ENCODE results near the gene ZG16. TPM values are rescaled to one million over a fixed set of nuclear protein-coding genes. Genes with fewer than 3 reads are reported as not detected.
"Not testable (repeated sequence)": the region's sequence is repeated elsewhere in the genome, so short reads cannot be mapped to it uniquely, and the experiment has no call there.

The ZG16 gene
- total RNA-seq, 1 donor from 2014 or later = not detected

GRCh38 chr16:29774730-29775129 is 3.3 kb upstream of the ZG16 start:
- intact Hi-C loops (cut with DNase I) = no loop called here
- H3K27me3 ChIP-seq (ENCODE audit: low read depth) = no peaks in the 10 kb centered on the region
- H3K9me3 ChIP-seq = no peaks in the 10 kb centered on the region
- H3K36me3 ChIP-seq = no peaks in the 10 kb centered on the region
- TF ChIP-seq CTCF (IDR thresholded peaks at IDR 0.05) = no peak
- DNase-seq = no peak
- ATAC-seq = no peak
- H3K4me1 ChIP-seq = no peaks in the 10 kb centered on the region
- no peak overlapping the region for H3K4me3 ChIP-seq
- no peak overlapping the region for H3K27ac ChIP-seq

GRCh38 chr16:29775742-29776408 is 2.2 kb upstream of the ZG16 start:
- TF ChIP-seq CTCF (IDR thresholded peaks at IDR 0.05) = no peak
- Histone ChIP-seq H3K4me1 (no peaks in the 10 kb centered on the region), H3K36me3 (no peaks in the 10 kb centered on the region), H3K27me3 (ENCODE audit: low read depth) (no peaks in the 10 kb centered on the region), H3K4me3 (no peak overlapping the region), H3K9me3 (no peaks in the 10 kb centered on the region), H3K27ac (no peak overlapping the region)
- ATAC-seq (no peak), DNase-seq (no peak)
- intact Hi-C loops (cut with DNase I) = no loop called here

- Histone ChIP-seq H3K27ac (no peak overlapping the region), H3K4me3 (no peak overlapping the region), H3K4me1 (no peaks in the 10 kb centered on the region), H3K27me3 (ENCODE audit: low read depth) (no peaks in the 10 kb centered on the region), H3K36me3 (no peaks in the 10 kb centered on the region), H3K9me3 (no peaks in the 10 kb centered on the region)
- intact Hi-C loops (cut with DNase I) = no loop called here
- TF ChIP-seq CTCF (IDR thresholded peaks at IDR 0.05) = no peak
- DNase-seq (no peak), ATAC-seq (no peak)
These were observed 1.4 kb downstream of the ZG16 start for GRCh38 chr16:29779474-29779873.

GRCh38 chr16:29783094-29783953 is 5.3 kb downstream of the ZG16 start:
- H3K36me3 ChIP-seq; ATAC-seq; intact Hi-C loops (cut with DNase I); H3K9me3 ChIP-seq; H3K4me3 ChIP-seq; DNase-seq; H3K27me3 ChIP-seq (ENCODE audit: low read depth); H3K27ac ChIP-seq; H3K4me1 ChIP-seq: not testable (repeated sequence)

GRCh38 chr16:29784157-29784556 is 6.1 kb downstream of the ZG16 start:
- H3K36me3 ChIP-seq = no peaks in the 10 kb centered on the region
- no peaks in the 10 kb centered on the region for H3K9me3 ChIP-seq

More at GRCh38 chr16:29784157-29784556, 6.1 kb downstream of the ZG16 start:
- peaks cover 5% of the 10 kb centered on the region for H3K4me1 ChIP-seq
- no peak overlapping the region for H3K27ac ChIP-seq
- H3K4me3 ChIP-seq = no peak overlapping the region
- no peak for TF ChIP-seq CTCF (IDR thresholded peaks at IDR 0.05)
- intact Hi-C loops (cut with DNase I) = no loop called here
- DNase-seq (no peak), ATAC-seq (no peak)
- H3K27me3 ChIP-seq (ENCODE audit: low read depth) = no peaks in the 10 kb centered on the region
